Fibroblast of skin of scalp (primary cell): Measurements from ENCODE around the gene IL1RL1.
"Not testable (repeated sequence)": the region's sequence is repeated elsewhere in the genome, so short reads cannot be mapped to it uniquely, and the experiment has no call there.

Experiments
- DNase-seq: peaks from one replicate; pipeline ENCODE4 v3.0.0-alpha.2; 2013

IL1RL1 gene

GRCh38 chr2:102294802-102295489, 16.4 kb upstream of the IL1RL1 start:
- no peak for DNase-seq

DNA sequence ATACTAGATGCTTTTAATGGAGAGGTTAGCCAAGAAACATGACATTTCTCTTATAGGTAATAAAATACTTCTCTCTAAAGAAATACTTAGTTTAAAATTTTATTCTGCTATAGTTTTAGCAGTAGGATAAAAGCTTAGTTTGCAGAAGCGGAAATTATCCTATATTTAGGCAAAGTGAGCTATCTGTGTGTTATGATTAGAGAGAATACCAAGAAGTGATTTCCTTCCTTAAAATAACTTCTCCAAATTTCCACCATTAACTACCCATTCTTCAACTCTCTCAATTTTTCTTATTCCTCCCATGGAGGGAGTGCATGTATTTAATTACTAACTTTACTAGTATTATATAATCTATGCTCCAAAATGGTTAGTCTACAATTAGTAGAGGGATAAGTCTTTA, 15.8 kb upstream of the IL1RL1 start:
- no peak for DNase-seq

- no peak for DNase-seq
Measured at GRCh38 chr2:102296449-102296848, 14.9 kb upstream of the IL1RL1 start.

- no peak for DNase-seq
Measured at GRCh38 chr2:102297891-102298290, 13.5 kb upstream of the IL1RL1 start.

DNA sequence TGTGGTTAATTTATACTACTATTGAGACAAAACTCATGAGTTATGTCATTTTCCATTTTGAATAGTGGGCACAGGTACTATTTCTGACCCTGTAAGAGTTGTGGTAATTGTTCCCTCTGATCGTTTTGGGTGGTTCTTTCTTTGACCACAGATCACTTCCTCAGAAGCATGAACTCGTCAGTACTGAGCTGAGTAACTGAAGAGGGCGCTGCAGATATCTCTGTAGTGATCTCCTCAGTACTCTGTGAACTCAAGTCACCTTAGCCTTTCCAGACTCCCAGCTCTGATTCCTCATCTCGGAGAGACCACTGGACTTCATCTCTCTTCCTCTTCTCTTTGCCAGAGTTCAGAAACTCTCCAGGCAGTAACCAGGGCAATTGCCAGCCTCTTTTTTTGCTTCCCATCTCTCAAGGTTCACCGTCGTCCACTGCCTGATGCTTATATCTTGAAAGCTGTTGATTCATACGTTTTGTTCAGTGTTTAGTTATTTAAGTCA, 9.4 kb upstream of the IL1RL1 start:
- peak; percentile 15 for DNase-seq

DNA sequence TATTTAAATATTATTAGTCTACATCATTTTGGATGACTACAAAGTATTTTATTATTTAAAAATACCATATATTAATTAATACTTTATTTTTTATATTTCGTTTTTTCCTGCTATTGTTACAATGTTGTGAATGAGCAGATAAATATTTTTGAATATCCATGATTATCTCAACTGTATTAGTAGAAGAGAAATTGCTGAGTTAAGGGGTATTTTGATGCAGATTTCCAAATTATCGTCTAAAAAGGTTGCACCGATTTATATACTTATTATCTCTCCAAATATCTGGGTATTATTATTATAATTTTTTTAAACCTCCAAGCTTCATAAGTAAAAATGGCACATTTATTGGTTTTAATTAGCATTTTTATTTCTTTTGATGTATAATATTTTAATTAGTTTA, 8.9 kb upstream of the IL1RL1 start:
- no peak for DNase-seq

DNA sequence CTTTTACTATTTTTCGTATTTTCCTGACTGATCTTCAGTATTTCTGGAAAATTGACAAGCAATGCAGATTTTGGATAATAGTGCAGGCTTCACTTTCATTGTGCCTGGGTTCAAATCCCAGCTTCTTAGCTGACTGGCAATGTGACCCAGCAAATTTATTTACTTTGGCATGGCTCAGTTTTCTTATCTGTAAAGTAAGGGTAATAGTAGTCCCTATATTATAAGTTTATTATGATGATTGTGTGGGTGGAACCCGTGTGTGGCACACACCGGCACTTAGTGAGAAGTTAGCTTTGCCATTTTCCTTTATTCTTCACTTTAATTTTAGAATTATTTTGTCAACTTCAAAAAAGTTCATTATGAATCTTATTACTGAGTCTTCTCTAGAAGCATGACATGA, 7.8 kb upstream of the IL1RL1 start:
- no peak for DNase-seq

GRCh38 chr2:102304268-102304667, 7.1 kb upstream of the IL1RL1 start:
- DNase-seq, result peak; percentile 27

DNA sequence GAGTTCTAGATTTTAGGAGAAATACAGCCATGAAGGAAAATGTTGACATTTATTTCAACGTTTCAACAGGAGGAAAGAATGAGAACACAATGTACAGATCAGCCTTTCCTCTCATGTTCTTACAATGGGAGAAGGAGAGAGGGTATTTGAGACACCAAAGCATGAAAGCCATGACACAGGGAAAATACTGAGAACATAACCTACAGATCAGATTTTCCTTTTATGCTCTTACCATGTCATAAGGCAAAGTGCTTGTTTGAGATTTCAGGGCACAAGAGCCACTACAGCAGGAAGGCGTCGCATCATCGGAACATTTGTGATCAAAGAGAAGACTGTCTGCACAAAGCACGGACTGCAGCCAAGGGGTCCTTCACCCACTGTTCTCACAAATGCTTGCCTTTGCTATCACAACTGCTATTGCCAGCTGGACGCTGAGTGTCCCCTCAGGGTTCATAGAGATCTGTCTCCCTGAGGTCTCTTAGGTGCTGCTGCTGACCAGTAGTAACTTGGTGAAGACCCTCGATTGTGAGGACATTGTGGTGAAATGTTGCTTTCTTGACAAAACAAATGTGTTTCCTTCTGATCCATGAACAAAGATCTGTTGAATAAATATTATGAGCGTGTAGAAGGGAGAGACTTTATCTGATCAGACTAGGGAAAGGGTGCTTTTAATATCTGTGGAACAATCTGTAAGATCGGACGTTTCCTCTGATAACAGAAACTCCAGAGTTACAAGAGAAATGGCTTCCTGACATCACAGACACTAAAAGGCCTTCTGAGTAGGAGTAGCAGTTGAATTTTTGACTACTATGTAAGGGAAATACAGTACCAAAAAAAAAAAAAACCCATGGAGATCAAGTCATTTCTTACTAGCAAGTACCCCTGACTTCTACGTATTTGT, 6.4 kb upstream of the IL1RL1 start:
- DNase-seq, result no peak

- DNase-seq, result no peak
Measured at GRCh38 chr2:102306125-102306524, 5.2 kb upstream of the IL1RL1 start.

- peak; percentile 69 for DNase-seq
Measured at GRCh38 chr2:102313025-102313424, 1.7 kb downstream of the IL1RL1 start.

- DNase-seq, result no peak
Measured at GRCh38 chr2:102313471-102313870, 2.1 kb downstream of the IL1RL1 start.

GRCh38 chr2:102313950-102314349, 2.6 kb downstream of the IL1RL1 start:
- peak; percentile 83 for DNase-seq

DNA sequence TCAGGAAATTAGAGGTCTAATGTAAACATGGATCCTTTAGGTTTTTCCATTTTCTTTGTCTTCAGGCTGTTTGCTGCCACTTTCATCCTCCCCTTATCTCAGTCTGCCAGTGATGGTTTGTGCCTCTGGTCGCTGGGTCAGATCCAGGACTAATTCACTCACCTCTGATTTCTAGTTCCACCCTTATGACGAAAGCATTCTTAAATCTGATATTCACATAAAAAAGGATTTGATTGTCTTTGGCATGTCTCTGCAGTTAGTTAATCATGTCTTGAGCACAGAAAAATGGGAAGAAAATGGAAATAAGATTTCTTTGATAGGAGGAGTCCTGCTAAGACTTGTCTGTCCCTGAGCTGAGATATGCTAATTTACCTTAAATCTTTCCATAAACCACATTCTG, 4.6 kb downstream of the IL1RL1 start:
- DNase-seq, result no peak

GRCh38 chr2:102317715-102318114, 6.4 kb downstream of the IL1RL1 start:
- no peak for DNase-seq

GRCh38 chr2:102318437-102318836, 7.1 kb downstream of the IL1RL1 start:
- no peak for DNase-seq

DNA sequence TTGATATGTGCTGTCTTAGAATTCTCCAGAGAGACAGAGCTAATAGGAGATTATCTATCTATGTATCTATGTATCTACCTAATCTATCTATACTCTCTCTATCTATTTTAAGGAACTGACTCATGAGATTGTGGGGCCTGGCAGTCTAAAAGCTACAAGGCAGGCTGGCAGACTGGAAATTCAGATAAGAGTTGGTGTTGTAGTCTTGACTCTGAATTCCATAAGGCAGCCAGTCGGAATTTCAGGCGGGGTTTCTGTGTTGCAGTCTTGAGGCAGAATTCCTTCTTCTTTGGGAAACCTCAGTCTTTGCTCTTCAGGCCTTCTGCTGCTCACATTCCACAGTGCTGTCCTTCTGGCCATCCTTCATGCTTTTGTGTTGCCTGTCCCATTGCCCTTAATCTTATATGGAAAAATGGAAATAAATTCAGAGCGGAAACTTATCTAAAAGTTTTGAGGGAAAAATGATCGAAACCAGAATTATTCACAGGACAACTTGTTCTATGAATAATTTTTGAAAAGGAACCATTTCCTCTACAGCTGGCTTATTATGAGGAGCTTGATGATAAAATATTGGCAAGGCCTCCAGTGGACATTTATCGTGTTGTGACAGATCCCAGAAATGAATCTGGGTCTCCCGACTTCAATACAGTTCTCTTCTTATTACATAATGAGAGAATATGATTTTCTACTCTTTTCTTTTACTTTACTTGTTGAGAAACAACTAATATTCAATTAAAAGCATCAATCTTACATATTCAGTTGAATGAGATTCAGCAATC, 10.8 kb downstream of the IL1RL1 start:
- peak; percentile 43 for DNase-seq

DNA sequence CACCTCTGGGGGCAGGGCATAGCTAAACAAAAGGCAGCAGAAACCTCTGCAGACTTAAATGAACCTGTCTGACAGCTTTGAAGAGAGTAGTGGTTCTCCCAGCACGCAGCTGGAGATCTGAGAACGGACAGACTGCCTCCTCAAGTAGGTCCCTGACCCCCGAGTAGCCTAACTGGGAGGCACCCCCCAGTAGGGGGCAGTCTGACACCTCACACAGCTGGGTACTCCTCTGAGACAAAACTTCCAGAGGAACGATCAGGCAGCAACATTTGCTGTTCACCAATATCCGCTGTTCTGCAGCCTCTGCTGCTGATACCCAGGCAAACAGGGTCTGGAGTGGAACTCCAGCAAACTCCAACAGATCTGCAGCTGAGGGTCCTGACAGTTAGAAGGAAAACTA, 13.6 kb downstream of the IL1RL1 start:
- not testable (repeated sequence) for DNase-seq

DNA sequence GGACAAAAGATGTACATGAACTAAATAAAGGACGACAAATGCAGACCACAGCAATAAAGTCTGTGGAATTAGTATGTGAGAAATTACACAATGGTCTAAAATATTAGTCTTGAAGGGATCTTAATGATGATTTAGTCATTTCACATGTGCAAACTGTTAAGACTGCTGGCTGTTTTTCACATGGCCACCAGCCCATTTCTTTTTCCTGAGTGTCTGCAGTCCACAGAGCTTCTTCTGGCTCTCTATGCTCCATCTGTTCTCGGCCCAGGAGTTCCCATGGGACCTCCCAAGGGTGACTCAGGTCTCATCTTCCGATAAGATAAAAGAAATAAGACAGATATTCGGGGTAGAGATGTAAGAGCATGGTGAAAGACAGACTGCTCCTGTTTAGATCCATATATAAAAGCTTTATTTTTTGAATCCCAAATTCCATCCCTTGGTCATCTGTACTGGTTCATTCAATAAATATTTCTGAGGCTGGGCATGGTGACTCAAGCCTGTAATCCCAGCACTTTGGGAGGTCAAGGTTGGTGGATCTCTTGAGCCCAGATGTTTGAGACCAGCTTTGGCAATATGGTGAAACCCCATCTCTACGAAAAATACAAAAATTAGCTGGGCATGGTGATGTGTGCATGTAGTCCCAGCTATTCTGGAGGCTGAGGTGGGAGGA, 20.1 kb downstream of the IL1RL1 start:
- peak; percentile 36 for DNase-seq

- no peak for DNase-seq
Measured at GRCh38 chr2:102334486-102334885, 23.1 kb downstream of the IL1RL1 start.

DNA sequence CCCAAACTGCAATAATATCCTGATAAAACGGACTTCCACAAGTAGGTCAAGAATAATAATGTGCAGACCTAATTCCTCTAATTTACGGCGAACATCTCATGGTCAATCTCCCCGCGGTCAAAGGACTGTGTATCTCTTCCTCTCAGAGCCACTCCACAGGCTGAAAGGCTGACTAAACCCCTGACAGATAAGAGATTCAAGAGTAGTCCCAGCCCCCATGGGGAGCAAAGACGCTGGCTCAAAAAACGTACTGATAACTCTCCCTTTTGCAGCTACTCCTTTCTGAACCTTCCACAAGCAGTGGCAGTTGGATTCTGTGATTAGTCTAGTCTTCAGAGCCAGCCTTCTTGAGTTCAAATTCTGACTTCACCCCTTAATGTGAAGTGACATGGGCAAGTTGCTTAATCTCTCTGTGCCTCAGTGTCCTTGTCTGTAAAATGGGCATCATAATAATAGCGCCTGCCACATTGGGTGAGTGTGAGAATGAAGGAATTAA, 24.6 kb downstream of the IL1RL1 start:
- no peak for DNase-seq

GRCh38 chr2:102336502-102336945, 25.2 kb downstream of the IL1RL1 start:
- DNase-seq, result no peak
